HG03196 (cell line): ENCODE data around the gene PTPRG.

Source experiments
- ATAC-seq: cut with Tn5 transposase; IDR thresholded peaks from one replicate; pipeline ENCODE4 v1.9.1; 2021; ENCODE audit not compliant: unreplicated experiment

The PTPRG gene

GRCh38 chr3:61649381-61650170 is 88.2 kb downstream of the PTPRG start:
- no peak for ATAC-seq

DNA sequence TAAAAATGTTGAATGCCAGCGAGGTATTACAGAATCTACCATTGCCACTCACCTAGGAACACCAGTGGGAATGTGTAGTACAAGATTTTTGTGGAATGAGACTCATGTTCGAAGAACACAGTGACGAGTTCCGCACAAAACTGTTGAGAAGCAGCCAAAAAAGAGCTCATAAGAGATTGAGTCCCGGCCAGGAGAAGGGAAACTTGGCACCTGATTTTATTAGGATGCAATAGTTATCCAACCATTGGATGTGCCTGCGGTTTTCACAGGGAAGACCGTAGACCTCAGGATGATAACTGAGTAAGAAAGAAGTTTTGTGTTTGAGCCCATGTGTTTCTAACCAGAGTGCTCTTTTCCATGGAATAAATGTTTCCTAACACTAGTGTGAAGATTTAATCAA is 88.9 kb downstream of the PTPRG start:
- no peak for ATAC-seq

DNA sequence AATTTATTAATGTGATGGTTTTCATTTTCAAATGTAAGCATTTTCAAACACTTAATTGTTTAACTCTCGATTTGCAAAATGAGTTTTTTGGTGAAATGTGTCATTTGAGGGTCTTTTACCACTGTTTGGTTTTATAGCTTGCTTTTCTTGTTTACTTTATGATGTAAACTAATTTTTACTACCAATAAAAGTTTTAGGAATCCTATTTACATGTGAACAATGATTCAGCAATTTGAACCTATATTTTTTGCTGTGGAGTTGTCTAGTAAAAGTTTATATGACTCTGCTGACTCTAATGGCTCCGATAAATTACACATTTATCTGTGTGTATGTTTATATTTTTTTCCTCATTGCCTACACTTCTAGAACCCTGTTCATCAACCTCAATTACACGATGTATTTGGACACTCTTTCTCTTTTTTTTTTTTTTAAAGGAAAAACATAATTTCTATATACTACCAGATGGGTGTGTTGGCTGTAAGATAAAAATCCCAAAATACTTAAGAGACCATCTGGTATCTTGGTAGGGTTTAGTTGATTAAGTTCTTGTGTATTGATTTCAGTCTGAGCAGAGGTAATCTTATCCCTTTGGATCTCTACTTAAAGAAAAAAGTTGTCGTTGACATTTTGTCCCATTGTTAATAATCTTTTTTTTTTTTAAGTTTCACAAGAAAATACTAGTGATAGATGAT is 89.5 kb downstream of the PTPRG start:
- ATAC-seq = no peak

DNA sequence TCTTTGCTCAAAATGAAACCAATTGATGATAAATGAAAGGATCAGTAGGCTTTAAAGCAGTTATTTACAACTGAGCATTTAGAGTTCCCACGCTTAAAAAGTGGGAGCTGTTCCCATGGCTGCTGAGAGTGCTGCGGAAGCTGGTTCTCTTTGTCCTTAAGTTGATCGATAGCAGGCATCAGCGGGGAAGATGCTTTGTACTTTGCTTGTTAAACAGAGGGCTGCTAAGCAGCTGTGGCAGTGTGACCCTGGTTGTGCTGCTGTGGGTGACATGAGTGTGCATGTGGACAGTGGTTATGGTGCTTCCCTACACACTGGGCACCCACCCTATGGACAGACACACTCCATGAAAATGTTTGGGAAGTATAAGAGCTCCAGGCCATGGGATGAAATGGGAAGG is 96.3 kb downstream of the PTPRG start:
- ATAC-seq = no peak

DNA sequence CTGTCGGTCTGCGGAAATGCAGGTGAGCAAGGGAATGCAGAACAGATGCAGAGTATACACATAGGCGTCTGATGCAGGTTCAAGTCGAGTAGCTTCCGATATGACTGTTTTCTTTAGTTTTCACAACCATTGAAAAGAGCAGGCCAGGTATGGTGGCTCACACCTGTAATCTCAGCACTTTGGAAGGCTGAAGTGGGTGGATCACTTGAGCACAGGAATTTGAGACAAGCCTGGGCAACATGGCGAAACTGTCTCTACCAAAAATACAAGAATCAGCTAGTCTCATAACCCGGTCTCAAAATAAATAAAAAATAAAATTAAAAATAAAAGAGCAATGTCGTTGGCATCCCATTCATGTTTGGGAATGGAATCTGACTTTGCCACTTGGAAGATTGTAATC is 101.5 kb downstream of the PTPRG start:
- no peak for ATAC-seq

- ATAC-seq = no peak
Observed at GRCh38 chr3:61663356-61664104, 102.2 kb downstream of the PTPRG start.

DNA sequence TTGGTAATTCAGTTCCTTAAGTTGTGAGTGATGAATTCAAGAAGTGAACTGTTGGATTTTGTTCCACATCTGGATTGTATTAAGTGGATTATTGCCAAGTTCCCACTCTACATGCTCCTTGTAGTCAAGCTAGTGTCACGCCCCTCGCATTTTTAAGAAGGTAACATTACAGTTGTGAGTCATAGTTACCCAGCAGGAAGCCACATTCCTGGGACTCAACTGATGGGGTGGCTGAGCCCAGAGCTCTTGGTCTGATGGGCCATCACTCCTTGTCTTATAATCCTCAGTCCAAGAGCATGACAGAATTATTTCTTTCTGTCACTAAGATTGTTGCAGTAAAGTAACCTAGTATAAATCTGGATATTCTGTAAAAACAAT is 102.7 kb downstream of the PTPRG start:
- no peak for ATAC-seq

DNA sequence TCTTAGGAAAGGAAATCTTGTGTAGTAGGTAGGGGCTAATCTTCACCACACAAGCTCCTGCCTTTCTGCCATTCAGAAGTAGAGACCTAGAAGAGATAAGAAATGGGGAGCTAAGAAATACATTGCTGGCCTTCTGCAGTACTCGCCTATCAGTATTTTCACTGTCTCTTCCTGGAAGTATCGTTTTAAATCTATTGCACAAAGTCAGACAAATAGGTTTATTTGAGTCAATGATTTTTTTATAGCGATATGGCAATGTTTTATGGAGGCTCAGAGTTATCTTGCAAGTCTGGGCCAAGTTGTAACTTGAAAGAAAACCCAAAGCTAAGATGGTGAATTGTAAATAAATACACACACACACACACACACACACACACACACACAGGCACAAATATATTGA is 103.8 kb downstream of the PTPRG start:
- ATAC-seq = no peak

DNA sequence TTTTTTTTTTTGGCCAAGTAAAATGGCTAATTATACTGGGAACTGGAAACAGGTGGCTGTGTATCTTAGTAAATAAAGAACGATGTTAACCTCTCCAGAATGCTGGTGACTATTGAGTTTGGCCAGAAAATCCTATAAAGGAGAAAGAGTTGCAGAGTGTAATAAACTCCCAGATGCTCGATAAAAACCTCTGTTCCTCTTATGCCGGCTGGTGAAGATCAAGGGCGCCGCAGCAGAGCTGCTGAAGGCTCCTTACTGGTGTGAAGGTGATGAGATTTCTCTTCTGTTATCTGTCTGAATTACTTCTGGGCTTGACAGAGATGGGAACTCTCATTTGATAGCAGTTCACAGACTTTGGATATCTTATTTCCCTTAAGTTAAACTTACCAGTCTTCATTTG is 104.6 kb downstream of the PTPRG start:
- no peak for ATAC-seq

GRCh38 chr3:61666615-61667330 is 105.4 kb downstream of the PTPRG start:
- ATAC-seq = no peak

DNA sequence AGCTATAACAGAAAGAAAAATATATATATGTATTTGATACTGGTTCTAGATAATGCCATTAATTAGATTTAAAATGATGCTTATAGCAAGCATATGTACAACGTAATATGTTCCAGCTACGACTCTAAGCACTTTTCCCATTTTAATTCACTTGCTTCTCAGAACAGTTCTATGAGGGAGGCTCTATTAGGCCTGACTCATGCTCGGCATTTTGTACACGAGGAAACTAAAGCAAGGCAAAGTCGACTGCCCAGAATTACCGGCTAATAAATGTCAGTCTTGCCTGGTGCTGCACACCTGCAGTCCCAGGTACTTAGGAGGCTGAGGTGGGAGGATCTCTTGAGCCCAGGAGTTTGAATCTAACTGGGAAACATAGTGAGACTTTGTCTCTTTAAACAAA is 106.0 kb downstream of the PTPRG start:
- ATAC-seq = no peak

GRCh38 chr3:61667814-61668213 is 106.4 kb downstream of the PTPRG start:
- ATAC-seq = no peak

- no peak for ATAC-seq
Observed at GRCh38 chr3:61668317-61668864, 107.0 kb downstream of the PTPRG start.

DNA sequence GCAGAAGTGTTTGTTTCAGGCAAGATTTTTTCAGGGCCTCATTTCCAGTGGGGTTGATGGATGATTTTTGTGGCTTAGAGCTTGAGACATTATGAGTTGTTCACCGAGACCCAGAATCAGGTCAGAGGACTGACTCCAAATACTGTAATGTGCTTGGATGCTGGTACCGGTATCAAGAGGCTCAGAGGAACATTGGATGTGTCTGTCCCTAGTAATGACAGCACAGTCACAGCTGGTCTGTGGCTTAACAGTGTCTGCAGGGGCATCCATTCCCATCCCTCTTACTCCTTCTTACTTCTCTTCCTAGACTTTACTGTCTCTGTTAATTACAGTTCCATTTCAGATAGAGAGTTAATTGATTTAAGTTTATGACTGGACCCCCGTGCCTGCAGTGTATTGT is 107.8 kb downstream of the PTPRG start:
- ATAC-seq = no peak

- no peak for ATAC-seq
Observed at GRCh38 chr3:61669668-61670299, 108.4 kb downstream of the PTPRG start.

DNA sequence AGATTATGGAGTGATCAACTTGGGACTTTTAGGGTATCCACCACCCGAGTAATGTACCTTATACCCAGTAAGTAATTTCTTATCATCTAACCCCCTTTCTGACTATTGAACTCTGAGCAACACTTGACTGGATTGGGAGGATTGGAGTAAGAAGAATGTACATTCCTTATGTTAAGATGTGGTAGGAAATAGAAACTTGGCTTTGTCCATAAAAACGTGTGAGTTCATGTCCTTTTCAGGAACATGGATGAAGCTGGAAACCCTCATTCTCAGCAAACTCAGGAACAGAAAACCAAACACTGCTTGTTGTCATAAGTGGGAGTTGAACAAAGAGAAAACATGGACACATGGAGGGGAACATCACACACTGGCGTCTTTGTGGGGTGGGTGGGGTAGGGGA is 112.3 kb downstream of the PTPRG start:
- no peak for ATAC-seq

- no peak for ATAC-seq
Observed at GRCh38 chr3:61674596-61674995, 113.2 kb downstream of the PTPRG start.

- ATAC-seq = no peak
Observed at GRCh38 chr3:61679026-61679425, 117.7 kb downstream of the PTPRG start.

- no peak for ATAC-seq
Observed at GRCh38 chr3:61680617-61681016, 119.2 kb downstream of the PTPRG start.

- no peak for ATAC-seq
Observed at GRCh38 chr3:61681636-61682035, 120.3 kb downstream of the PTPRG start.
